C4-2B (cell line): Measurements from ENCODE around the gene IFNG-AS1.

ENCODE experiments used
- H3K27ac ChIP-seq: fragments of 450-650 bp; 2 replicates; pipeline ENCODE4 v1.5.1; 2017
- CTCF ChIP-seq: fragments of 450-650 bp; conservative IDR thresholded peaks from 2 replicates; pipeline ENCODE4 v1.5.1; 2017; ENCODE audit warnings: mild to moderate bottlenecking
- ZFX ChIP-seq: fragments of 450-650 bp; IDR thresholded peaks from 2 replicates; pipeline ENCODE4 v1.6.1; 2017

The IFNG-AS1 gene

GRCh38 chr12:67957383-67957782 lies 31.9 kb upstream of the IFNG-AS1 start:
- no peak for TF ChIP-seq CTCF
- TF ChIP-seq ZFX: no peak
- H3K27ac ChIP-seq: no peak overlapping the region

GRCh38 chr12:67958187-67958586 lies 31.1 kb upstream of the IFNG-AS1 start:
- H3K27ac ChIP-seq: no peak overlapping the region

GRCh38 chr12:67964456-67964855 lies 24.8 kb upstream of the IFNG-AS1 start:
- H3K27ac ChIP-seq: no peak overlapping the region
- TF ChIP-seq ZFX: no peak
- TF ChIP-seq CTCF: no peak

More at GRCh38 chr12:67958187-67958586, 31.1 kb upstream of the IFNG-AS1 start:
- no peak for TF ChIP-seq ZFX

- no peak overlapping the region for H3K27ac ChIP-seq
- TF ChIP-seq ZFX (no peak), CTCF (no peak)
Measured at GRCh38 chr12:67966560-67966959, 22.7 kb upstream of the IFNG-AS1 start.

- H3K27ac ChIP-seq: no peak overlapping the region
- no peak for TF ChIP-seq ZFX
- TF ChIP-seq CTCF: no peak
Measured at GRCh38 chr12:67968321-67968720, 20.9 kb upstream of the IFNG-AS1 start.

GRCh38 chr12:67968725-67969124 lies 20.5 kb upstream of the IFNG-AS1 start:
- no peak overlapping the region for H3K27ac ChIP-seq
- TF ChIP-seq CTCF (no peak), ZFX (no peak)

- TF ChIP-seq CTCF (no peak), ZFX (no peak)
- no peak overlapping the region for H3K27ac ChIP-seq
Measured at GRCh38 chr12:67969134-67969802, 20.0 kb upstream of the IFNG-AS1 start.

GRCh38 chr12:67977668-67978067 lies 11.6 kb upstream of the IFNG-AS1 start:
- H3K27ac ChIP-seq: no peak overlapping the region
- TF ChIP-seq CTCF (no peak), ZFX (no peak)
